ENCODE data around the gene SSH2. TPM values are rescaled to one million over a fixed set of nuclear protein-coding genes. Genes with fewer than 3 reads are reported as not detected.

Gene SSH2
- total RNA-seq, 1 donor from 2014 or later, result 72.0 TPM

DNA sequence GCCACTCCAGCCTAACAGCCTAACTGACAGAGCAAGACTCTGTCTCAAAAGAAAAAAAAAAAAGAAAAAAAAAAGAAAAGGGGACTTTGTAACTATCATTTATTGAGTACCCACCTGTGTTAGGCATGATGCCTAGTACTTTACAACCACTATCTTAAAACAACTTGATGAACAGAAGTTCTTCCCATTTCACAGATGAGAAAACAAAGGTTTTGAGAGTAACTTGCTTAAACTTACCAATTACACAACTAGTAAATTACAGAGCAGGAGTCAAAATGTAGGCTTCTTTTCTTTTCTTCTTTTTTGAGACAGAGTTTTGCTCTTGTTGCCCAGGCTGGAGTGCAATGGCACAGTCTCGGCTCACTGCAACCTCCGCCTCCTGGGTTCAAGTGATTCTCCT lies 210.6 kb downstream of the SSH2 start:
- no peak for ATAC-seq
- H3K4me1 ChIP-seq, result peaks cover 49% of the 10 kb centered on the region
- intact Hi-C loops (cut with DNase I), result no loop called here

DNA sequence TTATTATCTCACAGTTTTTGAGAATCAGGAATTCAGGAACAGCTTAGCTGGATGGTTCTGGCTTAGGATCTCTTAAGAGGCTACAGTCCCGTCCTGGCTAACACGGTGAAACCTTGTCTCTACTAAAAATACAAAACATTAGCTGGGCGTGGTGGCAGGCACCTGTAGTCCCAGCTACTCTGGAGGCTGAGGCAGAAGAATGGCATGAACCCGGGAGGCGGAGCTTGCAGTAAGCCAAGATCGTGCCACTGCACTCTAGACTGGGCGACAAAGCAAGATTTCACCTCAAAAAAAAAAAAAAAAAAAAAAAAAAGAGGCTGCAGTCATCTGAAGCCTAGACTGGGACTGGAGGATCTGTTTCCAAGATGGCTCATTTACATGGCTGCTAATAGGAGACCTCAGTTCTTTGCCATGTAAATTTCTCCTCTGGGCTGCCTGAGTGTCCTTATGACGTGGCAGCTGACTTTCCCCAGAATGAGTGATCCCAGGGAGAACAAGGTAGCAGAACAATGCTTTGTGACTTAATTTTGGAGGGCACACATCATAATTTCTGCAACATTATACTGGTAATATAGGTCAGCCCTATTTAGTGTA lies 211.5 kb downstream of the SSH2 start:
- TF ChIP-seq, protein P1, sequence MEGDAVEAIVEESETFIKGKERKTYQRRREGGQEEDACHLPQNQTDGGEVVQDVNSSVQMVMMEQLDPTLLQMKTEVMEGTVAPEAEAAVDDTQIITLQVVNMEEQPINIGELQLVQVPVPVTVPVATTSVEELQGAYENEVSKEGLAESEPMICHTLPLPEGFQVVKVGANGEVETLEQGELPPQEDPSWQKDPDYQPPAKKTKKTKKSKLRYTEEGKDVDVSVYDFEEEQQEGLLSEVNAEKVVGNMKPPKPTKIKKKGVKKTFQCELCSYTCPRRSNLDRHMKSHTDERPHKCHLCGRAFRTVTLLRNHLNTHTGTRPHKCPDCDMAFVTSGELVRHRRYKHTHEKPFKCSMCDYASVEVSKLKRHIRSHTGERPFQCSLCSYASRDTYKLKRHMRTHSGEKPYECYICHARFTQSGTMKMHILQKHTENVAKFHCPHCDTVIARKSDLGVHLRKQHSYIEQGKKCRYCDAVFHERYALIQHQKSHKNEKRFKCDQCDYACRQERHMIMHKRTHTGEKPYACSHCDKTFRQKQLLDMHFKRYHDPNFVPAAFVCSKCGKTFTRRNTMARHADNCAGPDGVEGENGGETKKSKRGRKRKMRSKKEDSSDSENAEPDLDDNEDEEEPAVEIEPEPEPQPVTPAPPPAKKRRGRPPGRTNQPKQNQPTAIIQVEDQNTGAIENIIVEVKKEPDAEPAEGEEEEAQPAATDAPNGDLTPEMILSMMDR (IDR thresholded peaks at IDR 0.05), result no peak
- Histone ChIP-seq H3K27me3 (no peaks in the 10 kb centered on the region), H3K27ac (no peak overlapping the region), H3K4me3 (no peak overlapping the region), H3K9me3 (no peaks in the 10 kb centered on the region), H3K4me1 (peaks cover 47% of the 10 kb centered on the region), H3K36me3 (no peaks in the 10 kb centered on the region)
- no peak for ATAC-seq
- no peak for DNase-seq
- intact Hi-C loops (cut with DNase I), result no loop called here

More for the DNA sequence above, 210.6 kb downstream of the SSH2 start:
- no peaks in the 10 kb centered on the region for H3K27me3 ChIP-seq
- no peak overlapping the region for H3K4me3 ChIP-seq
- DNase-seq, result no peak
- no peaks in the 10 kb centered on the region for H3K9me3 ChIP-seq
- H3K27ac ChIP-seq, result no peak overlapping the region
- H3K36me3 ChIP-seq, result no peaks in the 10 kb centered on the region
- TF ChIP-seq, protein P1 (IDR thresholded peaks at IDR 0.05), result no peak

- no peaks in the 10 kb centered on the region for H3K9me3 ChIP-seq
- H3K36me3 ChIP-seq, result no peaks in the 10 kb centered on the region
- ATAC-seq (no peak), DNase-seq (no peak)
- no peak overlapping the region for H3K27ac ChIP-seq
- TF ChIP-seq, protein P1 (IDR thresholded peaks at IDR 0.05), result no peak
- H3K4me1 ChIP-seq, result peaks cover 40% of the 10 kb centered on the region
- H3K27me3 ChIP-seq, result no peaks in the 10 kb centered on the region
- intact Hi-C loops (cut with DNase I), result no loop called here
- H3K4me3 ChIP-seq, result no peak overlapping the region
Observed at GRCh38 chr17:29717817-29718216, 212.2 kb downstream of the SSH2 start.

DNA sequence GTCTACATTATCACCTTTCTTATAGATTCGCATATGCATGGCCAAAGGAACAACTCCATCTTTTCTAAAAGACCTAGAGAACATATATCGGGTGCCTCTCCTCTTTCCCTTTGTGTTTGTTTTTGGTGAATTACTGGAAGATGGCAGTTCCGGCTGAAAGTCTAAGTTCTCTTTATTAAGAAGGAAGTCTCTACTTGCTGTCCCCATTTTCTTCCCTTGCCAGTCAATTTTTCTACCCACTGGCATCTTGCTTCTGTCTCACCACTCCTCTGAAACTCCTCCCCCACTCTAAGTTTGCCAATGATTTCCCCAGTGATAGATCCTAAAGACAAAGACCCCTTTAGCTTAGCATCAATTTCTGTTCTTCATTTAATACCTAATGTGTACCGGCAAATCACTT lies 213.5 kb downstream of the SSH2 start:
- Histone ChIP-seq H3K27me3 (no peaks in the 10 kb centered on the region), H3K4me1 (peaks cover 37% of the 10 kb centered on the region), H3K9me3 (no peaks in the 10 kb centered on the region), H3K27ac (no peak overlapping the region), H3K4me3 (no peak overlapping the region), H3K36me3 (no peaks in the 10 kb centered on the region)
- TF ChIP-seq, protein P1 (IDR thresholded peaks at IDR 0.05), result no peak
- ATAC-seq, result peak; percentile 41
- intact Hi-C loops (cut with DNase I), result no loop called here
- no peak for DNase-seq

DNA sequence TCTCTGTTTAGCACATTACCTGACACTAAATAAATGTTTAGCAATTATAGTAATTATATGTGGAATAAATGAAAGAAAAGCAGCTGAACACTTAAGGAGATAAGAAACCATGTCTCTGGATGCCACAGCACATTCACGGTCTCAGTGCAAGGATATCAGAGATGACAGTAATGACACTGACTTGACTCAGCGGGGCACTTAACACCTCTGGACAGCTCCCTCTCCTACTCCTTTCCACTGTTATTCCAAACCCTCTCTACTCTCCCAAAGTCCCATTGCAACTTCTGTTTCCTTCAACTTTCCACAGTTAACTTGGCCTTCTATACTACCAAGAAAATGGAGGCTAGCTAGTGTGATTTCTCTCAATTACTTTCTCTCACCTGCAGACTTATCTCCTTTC lies 214.3 kb downstream of the SSH2 start:
- no peaks in the 10 kb centered on the region for H3K27me3 ChIP-seq
- H3K9me3 ChIP-seq, result no peaks in the 10 kb centered on the region
- TF ChIP-seq, protein P1 (IDR thresholded peaks at IDR 0.05), result no peak
- H3K36me3 ChIP-seq, result no peaks in the 10 kb centered on the region
- ATAC-seq (no peak), DNase-seq (no peak)
- intact Hi-C loops (cut with DNase I), result no loop called here
- H3K4me1 ChIP-seq, result peaks cover 33% of the 10 kb centered on the region
- H3K4me3 ChIP-seq, result no peak overlapping the region
- H3K27ac ChIP-seq, result no peak overlapping the region

GRCh38 chr17:29714146-29714545 lies 215.9 kb downstream of the SSH2 start:
- Histone ChIP-seq H3K9me3 (no peaks in the 10 kb centered on the region), H3K4me1 (peaks cover 42% of the 10 kb centered on the region), H3K4me3 (no peak overlapping the region), H3K27me3 (no peaks in the 10 kb centered on the region), H3K27ac (no peak overlapping the region), H3K36me3 (no peaks in the 10 kb centered on the region)
- DNase-seq (no peak), ATAC-seq (no peak)
- TF ChIP-seq, protein P1 (IDR thresholded peaks at IDR 0.05), result no peak
- intact Hi-C loops (cut with DNase I), result no loop called here
